Aorta (tissue), 5 donors: ENCODE data around the gene ZMIZ1. TPM values are rescaled to one million over a fixed set of nuclear protein-coding genes. Genes with fewer than 3 reads are reported as not detected.

Source experiments
- ATAC-seq: fragments of 200-7000 bp; cut with Tn5 transposase; one replicate; pipeline ENCODE4 v1.9.1; 2022; ENCODE audit warnings: moderate library complexity; ENCODE audit not compliant: low FRiP score
- DNase-seq, 2 donors: peaks; one replicate each; pipeline ENCODE4 v3.0.0-alpha.2; 2020
- H3K27ac ChIP-seq, 2 donors: one replicate each; pipeline ENCODE4 v1.5.1; 2013; ENCODE audit warnings: low read length in 2 of 2, mild to moderate bottlenecking in 2 of 2, moderate library complexity in 2 of 2, control low read depth in 1 of 2, inconsistent platforms in 1 of 2, low read depth in 1 of 2
- H3K27me3 ChIP-seq, 2 donors: one replicate each; pipeline ENCODE4 v1.6.1; 2013; ENCODE audit warnings: control low read depth in 1 of 2, low read length in 1 of 2, mild to moderate bottlenecking in 1 of 2, moderate library complexity in 1 of 2; ENCODE audit not compliant: insufficient read depth in 2 of 2, control insufficient read depth in 1 of 2
- H3K36me3 ChIP-seq, 2 donors: one replicate each; pipeline ENCODE4 v1.6.1; 2013; ENCODE audit warnings: control low read depth in 1 of 2, low read length in 1 of 2, mild to moderate bottlenecking in 1 of 2; ENCODE audit not compliant: insufficient read depth in 2 of 2, control insufficient read depth in 1 of 2
- H3K4me1 ChIP-seq, 2 donors: one replicate each; pipeline ENCODE4 v1.6.1; 2013; ENCODE audit warnings: low read length in 2 of 2, control low read depth in 1 of 2, mild to moderate bottlenecking in 1 of 2, moderate library complexity in 1 of 2; ENCODE audit not compliant: insufficient read depth in 2 of 2, control insufficient read depth in 1 of 2
- H3K4me3 ChIP-seq, 2 donors: one replicate each; pipeline ENCODE4 v1.5.1; 2013; ENCODE audit warnings: low read length in 2 of 2, control low read depth in 1 of 2, mild to moderate bottlenecking in 1 of 2
- H3K9me3 ChIP-seq: one replicate; pipeline ENCODE4 v1.6.1; 2013; ENCODE audit warnings: mild to moderate bottlenecking, low read length; ENCODE audit not compliant: control insufficient read depth
- WGBS, 2 donors: extraction: QIAGEN DNeasy Blood & Tissue Kit; methylation state at CpG; one replicate each; pipeline ENCODE4 v1.1.7; 2013; 5-methylcytosine and 5-hydroxymethylcytosine counted together
- intact Hi-C, 2 donors: fragments of 100-400 bp; cut with DNase I; formaldehyde crosslinking; loops; one replicate each; pipeline versions ENCODE4 v1.14.2 to v1.15.0; 2022
- polyA plus RNA-seq, 2 donors: library from polyadenylated mRNA; stranded (reverse); fragments of 200-250 nt; gene quantifications; one replicate each; pipeline ENCODE4 v1.2.3, GENCODE V29; 2013
- total RNA-seq, 2 donors: library from RNA; stranded (reverse); fragmentation: NEBNext Ultra II Directional; extraction: Animal tissue kit (Norgen Biotek cat#: 25700); gene quantifications; one replicate each; pipeline ENCODE4 v1.2.1, GENCODE V29; 2021
- donor health status: healthy with polysubstance abuse.
- donor health status: Bipolar disorder and iron deficiency.
- donor health status: DM: no; HTN: no; CAD: no.
- donor health status: DM: no; HTN: no; CAD: no.
- donor health status: DM: yes; HTN: yes; CAD: no.

The ZMIZ1 gene
- total and polyA plus RNA-seq, 4 donors: 7.8 to 84.1 (median 28.2) TPM

DNA sequence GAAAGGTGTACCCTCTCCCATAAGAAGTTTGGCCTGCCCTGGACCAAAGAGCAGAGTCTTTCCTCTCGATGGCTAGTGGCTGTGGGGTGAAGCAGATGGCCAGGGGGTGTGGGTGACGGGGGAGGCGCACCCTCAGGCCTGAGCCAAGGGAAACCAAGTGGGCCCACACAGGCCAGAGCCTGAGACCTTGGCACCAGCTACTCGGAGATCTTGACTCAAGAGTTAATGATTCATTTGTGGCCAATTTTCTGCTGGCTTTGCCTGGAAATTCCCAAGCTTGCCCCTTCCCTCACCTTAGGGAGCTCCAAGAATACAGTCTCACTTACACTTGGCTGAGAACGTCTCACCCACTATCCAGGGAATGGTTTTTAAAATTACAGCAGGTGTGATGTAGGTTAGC is 42.7 kb downstream of the ZMIZ1 start:
- Histone ChIP-seq H3K4me3 (no peak overlapping the region), H3K27ac (no peak overlapping the region), H3K4me1 (no peaks in the 10 kb centered on the region), H3K36me3 (no peaks in the 10 kb centered on the region), H3K27me3 (no peaks in the 10 kb centered on the region), H3K9me3 (no peaks in the 10 kb centered on the region)
- intact Hi-C loops: loop anchor here in 1 of 2 donors (5.0 kb wide), 1 partner anchor 41 kb away; no protein-coding TSS in a partner anchor
- DNase-seq: no peak
- 72 to 74% methylated on average over 5 of the region's 5 CpGs for WGBS, 2 donors
- ATAC-seq: no peak

DNA sequence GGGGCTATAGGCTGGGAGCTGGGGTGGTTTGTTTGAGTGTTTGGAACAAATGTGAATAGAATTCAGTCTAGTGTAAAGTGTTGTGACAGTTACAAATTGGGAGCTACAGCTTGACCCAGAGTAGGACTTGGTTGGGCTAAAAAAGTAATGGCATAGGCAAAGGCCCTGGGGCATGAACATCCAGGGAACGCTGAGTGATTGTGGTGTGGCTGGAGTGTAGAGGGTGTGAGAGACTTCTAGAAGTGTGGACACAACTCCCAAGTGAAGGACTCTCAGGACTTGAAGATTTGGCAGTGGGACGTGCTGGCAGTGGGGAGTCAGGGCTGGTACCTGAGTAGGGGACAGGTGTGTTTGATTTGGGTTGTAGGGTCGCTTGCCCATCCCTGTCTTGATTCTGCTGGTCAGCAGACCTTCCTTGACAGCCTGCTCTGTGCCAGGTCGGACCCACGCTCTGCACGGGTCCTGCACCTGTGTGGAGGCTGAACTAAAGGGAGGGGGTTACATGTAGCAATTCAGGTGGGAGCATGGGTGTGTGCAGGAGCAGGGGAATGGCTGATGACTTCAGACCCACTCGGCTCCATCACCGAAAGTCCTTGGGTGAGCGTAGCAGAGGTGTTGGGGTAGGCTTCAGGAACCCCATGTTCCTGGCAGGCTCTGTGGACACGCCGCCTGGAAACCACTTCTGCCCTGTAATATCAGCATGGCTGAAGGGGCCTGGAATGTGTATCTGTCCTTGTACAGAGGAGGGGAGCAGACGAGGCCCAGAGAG is 43.3 kb downstream of the ZMIZ1 start:
- Histone ChIP-seq H3K27ac (no peak overlapping the region), H3K9me3 (no peaks in the 10 kb centered on the region), H3K4me1 (no peaks in the 10 kb centered on the region), H3K27me3 (no peaks in the 10 kb centered on the region), H3K36me3 (no peaks in the 10 kb centered on the region), H3K4me3 (no peak overlapping the region)
- no peak for ATAC-seq
- intact Hi-C loops: loop anchor here in 1 of 2 donors (5.0 kb wide), 1 partner anchor 40 kb away; no protein-coding TSS in a partner anchor
- no peak for DNase-seq
- 86 to 93% methylated on average over 12 of the region's 12 CpGs for WGBS, 2 donors

DNA sequence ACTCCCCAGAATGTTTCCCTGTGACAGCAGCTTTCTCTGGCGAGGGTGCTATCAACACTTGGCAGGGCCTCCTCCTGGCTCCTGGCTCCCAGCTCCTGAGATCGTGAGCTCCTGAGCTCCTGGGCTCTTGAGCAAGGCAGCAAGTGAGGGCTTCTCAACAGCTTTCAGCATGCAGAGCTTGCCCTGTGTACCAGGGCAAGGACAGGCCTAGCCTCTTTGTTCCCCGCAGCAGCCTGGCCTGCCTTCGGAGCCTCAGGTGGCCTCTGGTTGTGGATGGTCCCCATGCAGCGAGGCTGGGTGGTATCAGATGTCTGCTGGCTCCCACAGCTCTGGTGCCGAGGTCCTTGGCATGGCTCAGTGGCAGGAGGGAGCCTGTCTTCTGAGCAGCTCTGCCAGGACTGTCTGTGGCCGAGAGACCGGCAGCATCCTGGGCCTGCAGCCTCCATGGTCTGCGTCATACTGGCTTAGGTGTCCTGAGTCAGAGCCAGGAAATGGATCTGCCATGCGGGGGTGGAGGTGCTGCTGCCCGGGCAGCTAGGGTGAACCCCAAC is 44.2 kb downstream of the ZMIZ1 start:
- Histone ChIP-seq H3K27ac (peak overlapping the region in 1 of 2 donors; percentile 10), H3K27me3 (no peaks in the 10 kb centered on the region), H3K4me3 (no peak overlapping the region), H3K36me3 (no peaks in the 10 kb centered on the region), H3K4me1 (no peaks in the 10 kb centered on the region), H3K9me3 (no peaks in the 10 kb centered on the region)
- peak; percentile 33 for ATAC-seq
- WGBS, 2 donors: 19 to 20% methylated on average over 11 of the region's 11 CpGs
- peak in 1 of 2 donors; percentile 83 for DNase-seq
- intact Hi-C loops: loop anchor here in 1 of 2 donors (5.0 kb wide), 1 partner anchor 39 kb away; no protein-coding TSS in a partner anchor

DNA sequence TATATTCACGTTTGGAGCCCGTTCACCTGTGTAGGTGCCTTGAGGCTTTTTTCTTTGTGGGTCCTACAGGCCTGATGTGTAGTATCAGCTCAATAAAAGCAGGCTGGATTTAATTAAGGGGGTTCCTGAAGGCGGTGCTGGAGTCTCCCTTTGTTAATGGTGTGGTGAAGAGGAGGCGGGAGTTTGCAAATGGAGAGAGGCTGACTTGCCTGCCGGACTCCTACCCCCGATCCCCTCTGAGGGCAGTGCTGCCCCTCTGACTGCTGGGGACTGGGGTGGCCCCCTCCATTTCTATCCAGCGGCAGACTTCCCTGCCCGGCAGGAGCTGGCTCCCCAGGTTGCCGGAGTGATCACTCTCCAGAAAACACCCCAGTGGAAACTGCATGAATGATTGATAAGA is 45.1 kb downstream of the ZMIZ1 start:
- H3K4me1 ChIP-seq: no peaks in the 10 kb centered on the region
- intact Hi-C loops: loop anchor here in 1 of 2 donors (5.0 kb wide), 1 partner anchor 38 kb away; no protein-coding TSS in a partner anchor
- no peaks in the 10 kb centered on the region for H3K36me3 ChIP-seq
- no peak for ATAC-seq
- 90 to 91% methylated on average over 9 of the region's 9 CpGs for WGBS, 2 donors
- H3K9me3 ChIP-seq: no peaks in the 10 kb centered on the region
- no peak overlapping the region for H3K4me3 ChIP-seq
- DNase-seq: no peak
- H3K27me3 ChIP-seq: no peaks in the 10 kb centered on the region
- H3K27ac ChIP-seq: no peak overlapping the region

DNA sequence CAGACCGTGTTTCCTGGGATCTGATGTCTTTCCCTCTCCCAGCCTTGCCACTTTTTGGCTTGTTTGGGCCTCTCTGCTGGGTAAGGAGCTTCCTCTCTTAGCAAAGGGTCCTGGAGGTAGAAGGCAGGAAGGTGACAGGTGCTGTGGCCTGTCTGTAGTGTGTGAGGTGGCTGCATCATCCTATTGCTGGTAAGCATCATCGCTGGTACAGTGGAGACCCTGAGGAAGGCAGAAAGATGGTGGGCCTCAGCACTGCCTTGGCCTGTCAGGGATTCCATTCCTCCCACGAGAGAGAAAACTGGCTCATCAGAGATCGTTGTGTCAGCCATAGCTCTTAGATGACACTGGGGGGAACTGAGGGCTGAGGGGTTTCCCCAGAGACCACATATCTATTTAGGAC is 46.5 kb downstream of the ZMIZ1 start:
- Histone ChIP-seq H3K4me3 (no peak overlapping the region), H3K27ac (no peak overlapping the region), H3K36me3 (peaks cover 0 to 4% of the 10 kb centered on the region in 2 donors), H3K27me3 (no peaks in the 10 kb centered on the region), H3K4me1 (no peaks in the 10 kb centered on the region), H3K9me3 (no peaks in the 10 kb centered on the region)
- no peak for DNase-seq
- intact Hi-C loops: no loop called here
- 90 to 93% methylated on average over 4 of the region's 4 CpGs for WGBS, 2 donors
- ATAC-seq: no peak

DNA sequence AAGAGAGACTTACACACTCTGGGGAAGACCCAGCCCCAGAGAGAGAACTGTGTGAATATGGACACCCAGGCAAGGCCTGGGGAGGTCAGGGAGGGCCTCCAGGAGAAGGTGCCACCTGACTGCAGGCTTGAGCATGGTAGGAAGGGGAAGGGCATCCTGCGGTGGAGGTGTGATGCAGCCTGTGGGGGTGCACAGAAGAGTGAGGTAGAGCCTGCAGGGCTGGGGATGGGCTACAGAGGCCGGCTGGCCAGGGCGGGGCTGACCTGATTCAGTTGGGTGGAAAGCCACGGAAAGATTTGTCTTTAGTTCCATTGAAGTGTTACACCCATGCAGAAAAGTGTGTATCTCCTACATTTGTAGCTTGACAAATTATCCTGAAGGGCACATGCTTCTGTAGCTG is 47.6 kb downstream of the ZMIZ1 start:
- H3K4me3 ChIP-seq: no peak overlapping the region
- DNase-seq: no peak
- peaks cover 0 to 4% of the 10 kb centered on the region in 2 donors for H3K36me3 ChIP-seq
- WGBS, 2 donors: 92 to 93% methylated on average over 4 of the region's 4 CpGs
- no peaks in the 10 kb centered on the region for H3K4me1 ChIP-seq
- H3K9me3 ChIP-seq: no peaks in the 10 kb centered on the region
- H3K27me3 ChIP-seq: no peaks in the 10 kb centered on the region
- ATAC-seq: no peak
- H3K27ac ChIP-seq: no peak overlapping the region
- intact Hi-C loops: no loop called here

DNA sequence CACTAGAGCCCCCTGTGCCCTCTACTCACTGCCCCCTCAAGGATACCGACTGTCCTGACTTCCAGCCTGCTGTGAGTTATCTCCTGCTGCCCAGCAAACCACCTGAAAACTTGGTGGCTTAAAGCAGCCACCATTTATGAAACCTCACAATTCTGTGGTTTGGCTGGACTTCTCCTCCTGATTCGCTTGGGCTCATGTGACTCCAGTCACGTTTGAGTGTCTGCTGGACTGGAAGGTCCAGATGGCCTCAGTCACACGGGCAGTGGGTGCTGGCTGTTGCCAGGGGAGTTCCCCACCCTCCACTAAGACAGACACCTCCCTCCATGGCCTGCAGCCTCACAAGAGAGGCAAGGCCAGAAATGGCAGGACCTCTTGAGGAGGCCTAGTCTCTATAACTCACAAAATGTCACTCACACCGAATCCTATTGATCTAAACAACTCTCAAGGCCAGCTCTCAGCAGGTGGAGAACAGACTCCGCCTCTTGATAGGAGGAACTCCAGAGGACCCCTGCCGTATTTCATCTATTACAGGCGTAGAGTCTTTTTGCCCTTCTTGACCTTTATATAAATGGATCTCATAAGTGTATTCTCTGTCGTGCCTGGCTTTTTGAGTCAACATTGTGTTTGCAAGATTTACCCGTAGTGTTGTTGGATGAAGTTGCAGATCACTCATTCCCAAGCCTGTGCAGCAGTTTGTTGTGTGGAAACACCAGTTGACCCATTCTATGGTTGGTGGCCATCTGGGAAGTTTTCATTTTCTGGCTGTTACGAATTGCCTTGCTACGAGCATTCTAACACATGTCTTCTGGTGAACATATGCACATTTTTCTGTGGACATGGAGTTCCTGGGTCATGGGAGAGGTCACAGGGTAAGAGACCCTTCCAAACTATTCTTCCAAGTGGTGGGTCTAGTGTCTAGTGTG is 48.3 kb downstream of the ZMIZ1 start:
- Histone ChIP-seq H3K4me1 (no peaks in the 10 kb centered on the region), H3K9me3 (no peaks in the 10 kb centered on the region), H3K27me3 (no peaks in the 10 kb centered on the region), H3K36me3 (peaks cover 0 to 4% of the 10 kb centered on the region in 2 donors), H3K4me3 (no peak overlapping the region), H3K27ac (no peak overlapping the region)
- ATAC-seq (no peak), DNase-seq (peak in 1 of 2 donors; percentile 85)
- WGBS, 2 donors: 77 to 78% methylated on average over 12 of the region's 12 CpGs
- intact Hi-C loops: no loop called here

DNA sequence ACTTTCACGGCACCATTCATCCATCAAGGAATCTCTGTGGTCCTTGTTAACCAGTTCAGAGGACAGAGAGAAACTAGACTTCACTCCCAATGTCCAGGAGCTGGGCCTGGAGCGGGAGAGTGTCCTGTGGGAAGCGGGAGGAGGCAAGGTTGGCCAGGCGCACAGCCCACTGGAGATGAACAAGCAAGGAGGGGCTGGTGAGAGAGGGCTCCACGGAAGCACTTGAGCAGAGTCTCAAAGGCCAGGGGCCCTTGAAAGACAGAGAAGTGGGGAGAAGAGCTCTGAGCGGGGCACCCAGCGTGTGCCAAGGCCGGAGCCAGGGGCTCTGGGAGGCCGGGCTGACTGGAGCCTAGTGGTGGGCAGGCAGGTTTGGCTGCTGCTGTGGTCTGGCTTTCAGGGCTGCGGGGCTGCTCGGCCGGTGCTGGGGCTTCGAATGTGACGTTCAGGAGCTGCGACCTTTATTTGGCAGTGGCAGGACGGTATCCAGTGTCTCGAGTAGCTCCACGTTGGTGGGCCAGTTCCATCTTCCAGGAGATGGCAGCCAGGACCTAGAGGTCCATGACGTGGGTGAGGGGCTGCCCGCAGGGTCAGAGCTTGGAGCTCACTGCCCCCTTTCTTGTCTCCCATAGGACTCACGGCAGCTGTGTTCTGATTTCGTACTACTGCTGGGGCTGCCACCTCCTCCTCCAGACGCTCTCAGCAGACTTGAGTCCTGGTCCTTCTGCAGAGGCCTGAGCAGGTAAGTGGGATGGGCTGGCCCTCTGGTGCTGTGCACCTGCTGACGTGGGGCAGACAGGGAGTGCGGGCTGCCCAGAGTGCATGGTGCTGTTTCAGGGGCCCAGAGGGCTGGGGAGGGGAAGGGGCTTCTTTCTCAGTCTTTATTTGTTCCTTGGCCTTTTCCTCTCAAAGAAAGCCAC is 49.8 kb downstream of the ZMIZ1 start:
- Histone ChIP-seq H3K36me3 (peaks cover 0 to 4% of the 10 kb centered on the region in 2 donors), H3K4me1 (no peaks in the 10 kb centered on the region), H3K4me3 (no peak overlapping the region), H3K27me3 (no peaks in the 10 kb centered on the region), H3K27ac (no peak overlapping the region), H3K9me3 (no peaks in the 10 kb centered on the region)
- ATAC-seq (no peak), DNase-seq (no peak)
- intact Hi-C loops: no loop called here
- 92 to 93% methylated on average over 25 of the region's 25 CpGs for WGBS, 2 donors
